Measurements from ENCODE around the gene ZBTB39. TPM values are rescaled to one million over a fixed set of nuclear protein-coding genes. Genes with fewer than 3 reads are reported as not detected.

Gene ZBTB39
- total RNA-seq, 1 experiment from 2014 or later = 31.2 TPM

GRCh38 chr12:56995201-56995929 lies 11.0 kb downstream of the ZBTB39 start:
- H4K8ac ChIP-seq (replicated peaks; ENCODE audit: insufficient read length, low read depth, low read length) = no peak overlapping the region
- H2BK15ac ChIP-seq (ENCODE audit: low read depth, low read length) = no peak overlapping the region
- no peak overlapping the region for H3K14ac ChIP-seq (ENCODE audit: insufficient read depth, low read length)
- H2BK12ac ChIP-seq (ENCODE audit: insufficient read length, low read depth, low read length) = no peak overlapping the region
- no peaks in the 10 kb centered on the region for H3K27me3 Mint-ChIP-seq (ENCODE audit: low read depth)
- no peaks in the 10 kb centered on the region for H3K23me2 ChIP-seq (ENCODE audit: insufficient read length, low read depth, low read length, poor library complexity, severe bottlenecking)
- no peak overlapping the region for H2BK5ac ChIP-seq (ENCODE audit: insufficient read length, low read length)
- H3K18ac ChIP-seq (ENCODE audit: insufficient read length, low read depth, low read length) = no peak overlapping the region
- no peak overlapping the region for H3K4ac ChIP-seq (ENCODE audit: low read depth, low read length)
- no peak overlapping the region for H3K27ac ChIP-seq (ENCODE audit: insufficient read length, low read depth, low read length)
- peaks cover 6 to 9% of the 10 kb centered on the region in 2 experiments for H3K4me1 Mint-ChIP-seq
- H4K20me1 ChIP-seq (ENCODE audit: control insufficient read depth, insufficient read depth, insufficient read length) = no peaks in the 10 kb centered on the region
- no peaks in the 10 kb centered on the region; the same call in none of the 2 replicates for H3K79me2 ChIP-seq (ENCODE audit: insufficient read depth, low read length)
- no peak overlapping the region for H3K4me2 ChIP-seq (ENCODE audit: insufficient read depth, insufficient read length, low read length)
- H3K9me3 ChIP-seq (ENCODE audit: control insufficient read depth, low read depth, low read length) = no peaks in the 10 kb centered on the region
- H3K4me1 ChIP-seq (ENCODE audit: insufficient read depth, low read length) = no peaks in the 10 kb centered on the region
- no peak overlapping the region for H3K9ac ChIP-seq (ENCODE audit: extremely low read depth, insufficient read length, low read length)
- no peak overlapping the region for H2BK120ac ChIP-seq (ENCODE audit: low read depth, low read length, poor library complexity, severe bottlenecking)
- H3T11ph ChIP-seq (ENCODE audit: low read length) = no peak overlapping the region
- H3K4me3 Mint-ChIP-seq = no peak overlapping the region
- no peak overlapping the region for H2AFZ ChIP-seq (ENCODE audit: low read length)
- H3K27me3 ChIP-seq (ENCODE audit: insufficient read depth, low read length) = no peaks in the 10 kb centered on the region
- H3K9me3 Mint-ChIP-seq = no peaks in the 10 kb centered on the region; a peak in 1 of 5 replicates
- no peak overlapping the region for H3K27ac Mint-ChIP-seq
- H3K79me1 ChIP-seq (ENCODE audit: insufficient read depth, low read depth, low read length, poor library complexity, severe bottlenecking) = peaks cover 7% of the 10 kb centered on the region
- DNase-seq = peak; percentile 28
- H3K56ac ChIP-seq (ENCODE audit: insufficient read length, low read depth, low read length) = no peak overlapping the region
- H4K91ac ChIP-seq (ENCODE audit: insufficient read length, low read depth, low read length) = no peak overlapping the region
- no peak overlapping the region for H4K5ac ChIP-seq (ENCODE audit: insufficient read length, low read depth, low read length)
- TF ChIP-seq CTCF (conservative IDR thresholded peaks at IDR 0.05) = no peak
- WGBS (ENCODE audit: extremely low coverage, insufficient read length, low lambda C conversion rate) = no CpG with 5 or more reads among the region's 26 CpGs
- peaks cover 7 to 25% (median 24%) of the 10 kb centered on the region in 3 experiments for H3K36me3 Mint-ChIP-seq (ENCODE audit: insufficient read depth in 1 of 3, low read depth in 3 of 3)
- H2AK5ac ChIP-seq (ENCODE audit: insufficient read length, low read length) = no peak overlapping the region
- H3K23ac ChIP-seq (ENCODE audit: insufficient read length, low read depth, low read length) = no peak overlapping the region
- no peak overlapping the region for H2BK20ac ChIP-seq (ENCODE audit: low read depth, low read length, poor library complexity, severe bottlenecking)
